ENCODE results near the gene UBE2L5.
A peak's percentile ranks its signal among the peaks of the same experiment; 100 is the strongest.
"Not testable (repeated sequence)": the region's sequence is repeated elsewhere in the genome, so short reads cannot be mapped to it uniquely, and the experiment has no call there.

Gene UBE2L5

DNA sequence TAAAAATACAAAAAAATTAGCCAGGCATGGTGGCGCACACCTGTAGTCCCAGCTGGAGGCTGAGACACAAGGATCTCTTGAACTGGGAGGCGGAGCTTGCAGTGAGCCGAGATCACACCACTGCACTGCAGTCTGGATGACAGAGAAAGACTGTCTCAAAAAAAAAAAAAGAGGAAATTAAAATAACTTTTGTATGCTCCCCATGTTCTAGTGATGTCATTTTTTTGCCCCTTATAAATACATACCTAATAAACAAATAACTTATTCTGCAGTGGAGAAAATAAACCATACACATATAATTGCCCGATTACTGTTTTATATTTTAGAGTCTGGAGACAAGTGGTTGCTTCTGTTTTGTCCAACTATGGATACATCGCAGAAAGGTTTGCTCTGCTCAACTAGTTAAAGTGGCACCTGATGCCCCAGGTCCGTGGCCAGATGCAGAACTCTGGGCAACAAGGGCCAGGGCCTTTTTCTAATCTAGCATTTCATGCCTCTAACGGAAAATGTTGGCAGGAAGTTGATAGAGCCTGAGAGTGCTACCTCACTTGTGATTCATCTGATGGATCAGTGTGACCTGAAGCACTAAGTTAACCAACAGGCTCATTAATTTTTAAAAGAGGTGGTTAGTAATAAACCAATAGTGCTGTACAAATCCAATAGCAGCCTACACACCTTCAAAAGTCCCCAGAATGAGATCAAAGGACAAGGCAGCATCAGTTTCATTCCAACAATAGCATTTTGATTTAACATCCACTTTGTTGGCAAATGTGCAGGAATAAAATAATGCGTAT lies 18.8 kb downstream of the UBE2L5 start:
- peak; percentile 2 for DNase-seq

DNA sequence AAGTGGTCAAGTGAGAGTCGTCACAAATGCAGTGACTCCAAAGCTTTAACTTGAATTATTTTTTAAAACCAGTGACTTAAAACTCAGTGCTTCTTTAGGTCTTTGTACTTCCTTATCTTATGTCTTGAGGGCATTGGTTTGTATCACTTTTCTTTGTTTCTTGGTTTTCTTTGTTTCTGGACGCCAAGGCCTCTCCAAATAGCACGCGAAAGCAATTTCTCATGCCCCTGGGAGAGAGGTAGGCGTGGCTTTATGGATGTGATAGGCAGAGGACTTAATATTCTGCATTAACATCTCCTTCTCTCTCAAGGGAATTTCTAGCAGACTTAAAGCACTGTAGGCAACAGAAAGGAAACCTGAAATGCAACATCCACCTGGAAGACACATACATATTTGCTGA lies 20.6 kb downstream of the UBE2L5 start:
- peak; percentile 28 for DNase-seq

- peak; percentile 2 for DNase-seq
Observed at GRCh38 chr13:30443491-30443890, 21.2 kb downstream of the UBE2L5 start.

- DNase-seq, result peak; percentile 41
Observed at GRCh38 chr13:30443957-30444404, 21.7 kb downstream of the UBE2L5 start.

- no peak for DNase-seq
Observed at GRCh38 chr13:30446126-30446500, 23.8 kb downstream of the UBE2L5 start.

DNA sequence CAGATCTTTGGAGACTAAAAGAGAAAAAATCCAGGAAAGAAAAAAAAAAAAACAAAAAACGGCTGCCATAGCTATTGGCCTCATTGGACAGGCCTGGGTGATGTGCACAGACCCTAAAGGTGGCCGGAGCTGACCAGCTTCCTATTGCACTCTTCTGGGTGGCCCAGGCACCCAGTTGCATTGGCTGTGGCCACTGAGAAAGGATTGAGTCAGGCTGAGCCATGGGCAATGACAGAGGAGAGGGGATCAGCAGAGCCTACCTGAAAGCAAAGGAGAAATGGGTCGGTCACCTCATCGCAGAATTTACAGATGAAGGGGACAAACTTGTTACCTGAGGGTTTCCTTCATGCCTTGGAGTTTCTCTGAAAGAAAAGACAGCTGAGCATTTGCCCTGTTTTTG lies 26.1 kb downstream of the UBE2L5 start:
- DNase-seq, result no peak

- DNase-seq, result no peak
Observed at GRCh38 chr13:30450066-30450465, 27.8 kb downstream of the UBE2L5 start.

DNA sequence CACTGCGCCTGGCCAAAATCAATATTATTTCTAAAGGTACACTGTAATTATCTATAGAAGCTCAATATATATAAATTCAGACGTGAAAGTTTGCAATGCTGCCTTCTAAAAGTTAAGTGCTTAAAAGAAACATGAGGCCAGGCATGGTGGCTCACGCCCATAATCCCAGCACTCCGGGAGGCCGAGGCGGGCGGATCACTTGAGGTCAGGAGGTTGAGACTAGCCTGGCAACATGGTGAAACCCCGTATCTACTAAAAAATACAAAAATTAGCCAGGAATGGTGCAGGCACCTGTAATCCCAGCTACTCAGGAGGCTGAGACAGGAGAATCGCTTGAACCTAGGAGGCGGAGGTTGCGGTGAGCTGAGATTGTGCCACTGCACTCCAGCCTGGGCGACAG lies 29.2 kb downstream of the UBE2L5 start:
- DNase-seq, result not testable (repeated sequence)

DNA sequence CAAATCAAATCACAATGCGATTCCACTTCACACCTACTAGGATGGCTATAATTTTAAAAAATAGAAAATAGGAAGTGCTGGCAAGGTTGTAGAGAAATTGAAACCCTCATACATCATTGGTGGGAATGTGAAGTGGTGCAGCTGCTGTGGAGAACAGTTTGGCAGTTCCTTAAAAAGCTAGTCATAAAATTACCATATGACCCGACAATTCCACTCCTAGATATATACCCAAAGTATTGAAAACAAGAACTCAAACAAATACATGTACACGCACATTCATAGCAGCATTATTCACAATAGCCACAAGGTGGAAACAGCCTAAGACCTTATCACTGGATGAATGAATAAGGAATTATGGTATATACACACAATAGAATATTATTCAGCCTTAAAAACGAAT lies 31.4 kb downstream of the UBE2L5 start:
- DNase-seq, result no peak

- no peak for DNase-seq
Observed at GRCh38 chr13:30454991-30455390, 32.7 kb downstream of the UBE2L5 start.

GRCh38 chr13:30456290-30456689 lies 34.0 kb downstream of the UBE2L5 start:
- DNase-seq, result no peak

DNA sequence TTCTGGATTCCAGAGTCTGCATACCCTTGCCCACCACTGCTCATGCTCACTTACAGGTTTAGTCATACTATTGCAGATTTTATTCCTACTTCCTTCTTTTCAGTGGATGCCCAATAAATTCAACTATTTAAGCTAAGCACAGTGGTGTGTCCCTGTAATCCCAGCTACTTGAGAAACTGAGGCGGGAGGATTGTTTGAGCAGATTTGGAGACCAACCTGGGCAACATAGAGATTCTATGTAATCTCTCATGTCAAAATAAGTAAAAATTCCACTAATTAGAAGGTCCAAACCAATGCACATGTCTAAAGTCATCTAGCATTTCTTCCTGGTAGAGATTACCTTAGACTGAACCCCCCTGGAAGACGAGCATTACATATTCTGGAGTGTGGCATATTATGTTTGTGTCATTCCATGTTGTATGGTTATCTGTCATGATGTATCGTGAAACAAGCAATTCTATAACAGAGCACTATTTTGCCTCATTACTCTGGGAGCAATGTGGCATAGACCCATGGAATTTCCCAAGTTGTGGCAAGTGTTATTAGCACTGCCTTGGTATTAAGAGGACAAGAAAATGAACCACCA lies 35.1 kb downstream of the UBE2L5 start:
- DNase-seq, result no peak

- not testable (repeated sequence) for DNase-seq
Observed at GRCh38 chr13:30461279-30462066, 39.2 kb downstream of the UBE2L5 start.

- DNase-seq, result peak; percentile 64
Observed at GRCh38 chr13:30463787-30464495, 41.6 kb downstream of the UBE2L5 start.

DNA sequence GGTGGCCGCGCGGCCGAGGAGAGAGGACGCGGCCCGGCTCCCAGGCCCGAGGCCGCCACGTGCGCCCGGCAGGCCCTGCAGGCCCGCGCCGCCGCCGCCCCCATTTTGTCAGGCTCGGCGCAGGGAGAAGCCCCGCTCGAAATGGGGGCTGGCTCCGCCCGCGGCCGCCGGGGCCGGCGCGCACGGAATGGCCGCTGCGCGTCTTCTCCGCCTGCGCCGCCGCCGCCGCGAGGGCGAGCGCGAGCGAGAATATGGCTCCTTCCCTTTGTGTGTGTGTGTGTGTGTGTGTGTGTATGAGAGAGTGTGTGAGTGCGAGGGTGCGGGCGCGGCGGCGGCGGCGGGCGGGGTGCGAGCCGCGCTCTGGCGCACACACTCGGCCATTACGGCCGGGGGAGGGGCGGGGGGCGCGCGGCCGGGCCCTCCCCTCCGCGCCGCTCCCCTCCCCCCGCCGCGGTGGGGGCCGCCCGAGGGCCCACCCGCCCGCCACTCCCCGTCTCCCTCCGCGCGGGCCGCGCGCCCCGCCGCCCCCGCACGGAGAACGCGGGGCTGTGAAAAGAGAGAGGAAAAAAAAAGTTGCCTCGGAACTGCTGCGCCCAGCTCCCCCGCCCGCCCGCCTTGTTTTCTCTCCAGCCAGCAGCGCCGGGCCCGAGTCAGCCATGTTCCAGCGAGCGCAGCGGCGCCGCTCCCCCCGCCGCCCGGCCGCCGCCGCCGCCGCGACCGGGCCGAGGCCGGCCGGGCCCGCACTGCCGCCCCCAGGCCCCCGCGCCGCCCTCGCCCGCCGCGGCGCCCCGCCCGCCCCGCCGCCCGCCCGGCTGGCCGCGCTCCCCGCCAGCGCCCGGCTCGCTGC lies 42.4 kb downstream of the UBE2L5 start:
- DNase-seq, result peak; percentile 81

DNA sequence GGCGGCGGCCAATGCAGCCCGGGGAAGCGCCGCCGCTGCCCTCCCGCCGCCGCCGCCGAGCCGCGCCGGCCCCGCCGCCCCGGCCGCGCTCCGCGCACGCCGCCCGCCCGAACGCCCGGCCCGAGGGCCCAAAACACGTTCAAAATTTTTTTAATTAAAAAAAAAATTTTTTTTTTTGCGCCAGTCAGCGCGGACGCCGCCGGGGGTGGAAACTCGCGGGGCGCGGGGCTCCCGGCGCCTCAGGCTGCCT lies 43.0 kb downstream of the UBE2L5 start:
- DNase-seq, result no peak

GRCh38 chr13:30465593-30466357 lies 43.5 kb downstream of the UBE2L5 start, which contains the start of gene HMGB1:
Gene HMGB1 (minus strand): TSS chr13:30465936. CDS start chr13:30463680, 2,256 bp downstream.
- peak; percentile 100 for DNase-seq

- DNase-seq, result no peak
Observed at GRCh38 chr13:30466358-30466714, 44.0 kb downstream of the UBE2L5 start.

- no peak for DNase-seq
Observed at GRCh38 chr13:30466841-30467252, 44.6 kb downstream of the UBE2L5 start.

- no peak for DNase-seq
Observed at GRCh38 chr13:30473675-30474074, 51.4 kb downstream of the UBE2L5 start.

DNA sequence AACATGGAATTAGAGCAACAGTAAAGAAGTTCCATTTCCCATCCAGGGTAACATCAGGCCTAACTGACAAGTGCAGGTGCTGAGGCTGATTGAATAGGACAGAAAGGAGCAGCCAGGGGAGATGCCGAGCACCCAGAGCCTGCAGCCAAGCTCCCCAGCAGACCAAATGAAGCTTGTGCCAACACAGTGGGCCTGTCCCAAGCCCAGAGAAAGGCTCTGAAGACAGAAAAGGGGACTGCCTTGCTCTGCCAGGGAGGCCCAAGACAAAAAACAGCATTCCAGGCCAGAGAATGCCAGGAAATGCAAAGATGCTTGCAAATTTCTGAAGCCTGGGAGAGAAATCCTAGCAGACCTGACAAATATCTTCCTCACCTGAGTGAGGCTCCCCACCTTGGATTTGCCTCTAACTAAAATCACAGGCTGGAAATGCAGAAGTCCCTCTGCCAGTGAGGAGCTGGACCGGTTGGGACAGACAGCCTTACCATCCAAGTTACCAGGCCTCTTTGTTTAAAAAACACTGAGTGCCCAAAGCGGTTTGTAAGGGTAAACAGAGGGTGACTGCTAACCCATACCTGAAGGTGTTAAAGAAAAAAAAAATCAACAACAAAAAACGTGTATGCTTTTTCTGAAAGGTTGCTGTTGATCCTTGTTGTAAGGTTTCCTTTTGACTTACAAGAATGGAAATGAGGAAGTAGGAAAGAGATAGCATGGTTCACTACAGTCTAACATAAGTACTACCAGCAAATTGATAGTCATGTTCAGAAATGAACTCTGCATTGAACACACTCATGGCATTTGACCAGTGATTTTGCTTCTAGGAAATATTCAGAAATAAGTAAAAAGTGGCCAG lies 55.3 kb downstream of the UBE2L5 start:
- DNase-seq, result no peak

All from islet precursor cell (in vitro differentiated cells).